CD14-positive monocyte (primary cell): ENCODE data around the gene CDK18. TPM values are rescaled to one million over a fixed set of nuclear protein-coding genes. Genes with fewer than 3 reads are reported as not detected.

Experiments
- DNase-seq, 3 donors: peaks; one replicate each; pipeline ENCODE4 v3.0.0-alpha.2; 2011 to 2022
- H2AFZ ChIP-seq: 2 replicates; pipeline ENCODE4 v1.6.0; 2012; ENCODE audit warnings: mild to moderate bottlenecking, low read depth, low read length, inconsistent platforms; ENCODE audit not compliant: insufficient read depth, poor library complexity, severe bottlenecking
- H3K27ac ChIP-seq, 2 donors: 1 replicate in 1 of 2; 2 replicates in 1 of 2; pipeline ENCODE4 v1.5.1; 2012 to 2013; ENCODE audit warnings: low read length in 2 of 2, control low read depth in 1 of 2, inconsistent platforms in 1 of 2, low read depth in 1 of 2, mild to moderate bottlenecking in 1 of 2
- H3K27me3 ChIP-seq, 2 donors: one replicate each; pipeline versions ENCODE4 v1.6.0 to v1.6.1; 2011 to 2013; ENCODE audit warnings: low read length in 2 of 2; ENCODE audit not compliant: control insufficient read depth in 2 of 2, insufficient read depth in 2 of 2
- H3K36me3 ChIP-seq, 2 donors: replicated peaks in 1 of 2; 1 replicate in 1 of 2; 2 replicates in 1 of 2; pipeline versions ENCODE4 v1.5.1 to v1.6.1; 2012 to 2013; ENCODE audit warnings: low read length in 2 of 2, control low read depth in 1 of 2, inconsistent platforms in 1 of 2, mild to moderate bottlenecking in 1 of 2; ENCODE audit not compliant: insufficient read depth in 2 of 2, control insufficient read depth in 1 of 2
- H3K4me1 ChIP-seq, 2 donors: 1 replicate in 1 of 2; 2 replicates in 1 of 2; pipeline versions ENCODE4 v1.5.1 to v1.6.1; 2012 to 2013; ENCODE audit warnings: low read length in 2 of 2, control low read depth in 1 of 2, inconsistent platforms in 1 of 2, mild to moderate bottlenecking in 1 of 2, moderate library complexity in 1 of 2; ENCODE audit not compliant: insufficient read depth in 2 of 2, control insufficient read depth in 1 of 2
- H3K4me2 ChIP-seq: replicated peaks from 2 replicates; pipeline ENCODE3; 2012; ENCODE audit warnings: low read length, moderate library complexity, mild to moderate bottlenecking; ENCODE audit not compliant: poor library complexity, severe bottlenecking; ENCODE audit errors: extremely low read depth
- H3K4me3 ChIP-seq, 3 experiments: fragments of 200-600 bp in 1 of 3; sonication (generic) in 1 of 3; replicated peaks in 1 of 3; 1 replicate in 2 of 3; 2 replicates in 1 of 3; pipeline ENCODE4 v1.5.1; 2011 to 2013; ENCODE audit warnings: low read length in 3 of 3, mild to moderate bottlenecking in 3 of 3, control low read depth in 2 of 3, low read depth in 2 of 3, inconsistent platforms in 1 of 3, moderate library complexity in 1 of 3
- H3K79me2 ChIP-seq: 2 replicates; pipeline ENCODE4 v1.6.0; 2012; ENCODE audit warnings: mild to moderate bottlenecking, control low read depth, inconsistent platforms, low read length, moderate library complexity; ENCODE audit not compliant: insufficient read depth
- H3K9ac ChIP-seq: 2 replicates; pipeline ENCODE4 v1.6.0; 2017; ENCODE audit warnings: low read length, mild to moderate bottlenecking; ENCODE audit not compliant: insufficient read depth, poor library complexity, severe bottlenecking
- H3K9me3 ChIP-seq, 2 donors: replicated peaks in 1 of 2; 1 replicate in 1 of 2; 2 replicates in 1 of 2; pipeline versions ENCODE4 v1.5.1 to v1.6.1; 2012 to 2013; ENCODE audit warnings: low read length in 2 of 2, control low read depth in 1 of 2; ENCODE audit not compliant: control insufficient read depth in 1 of 2, insufficient read depth in 1 of 2
- H4K20me1 ChIP-seq: 2 replicates; pipeline ENCODE4 v1.6.0; 2012; ENCODE audit warnings: mild to moderate bottlenecking, low read length, control low read depth, moderate library complexity; ENCODE audit not compliant: insufficient read depth
- H3K27ac Mint-ChIP-seq, 7 donors: one replicate each; pipeline ENCODE4 v1.8.0; 2020; ENCODE audit warnings: mild to moderate bottlenecking in 7 of 7, mixed read lengths in 7 of 7, moderate library complexity in 6 of 7, inconsistent platforms in 2 of 7
- H3K27me3 Mint-ChIP-seq, 3 donors: one replicate each; pipeline ENCODE4 v1.8.0; 2021 to 2022; ENCODE audit warnings: low read depth in 3 of 3, mild to moderate bottlenecking in 3 of 3, mixed read lengths in 3 of 3, moderate library complexity in 3 of 3, inconsistent platforms in 1 of 3
- H3K36me3 Mint-ChIP-seq, 2 donors: one replicate each; pipeline ENCODE4 v1.8.0; 2020; ENCODE audit warnings: mixed read lengths in 2 of 2, inconsistent platforms in 1 of 2, mild to moderate bottlenecking in 1 of 2
- H3K4me1 Mint-ChIP-seq: one replicate; pipeline ENCODE4 v1.8.0; 2020; ENCODE audit warnings: mild to moderate bottlenecking, mixed read lengths
- H3K4me3 Mint-ChIP-seq, 2 donors: one replicate each; pipeline ENCODE4 v1.8.0; 2020; ENCODE audit warnings: mild to moderate bottlenecking in 2 of 2, mixed read lengths in 2 of 2, moderate library complexity in 1 of 2
- H3K9me3 Mint-ChIP-seq, 7 donors: one replicate each; pipeline ENCODE4 v1.8.0; 2020 to 2022; ENCODE audit warnings: mixed read lengths in 7 of 7, mild to moderate bottlenecking in 6 of 7, moderate library complexity in 6 of 7, inconsistent platforms in 2 of 7
- CTCF ChIP-seq: fragments of 200-600 bp; IDR thresholded peaks from one replicate; pipeline ENCODE4 v1.8.0; 2022; ENCODE audit warnings: antibody characterized with exemption, mild to moderate bottlenecking
- WGBS: methylation state at CpG from one replicate; pipeline ENCODE4 v1.1.5; 2013; ENCODE audit warnings: missing lambda C conversion rate; ENCODE audit not compliant: insufficient coverage; 5-methylcytosine and 5-hydroxymethylcytosine counted together
- intact Hi-C, 2 donors: fragments of 100-400 bp; cut with micrococcal nuclease; formaldehyde crosslinking; loops; one replicate each; pipeline versions ENCODE4 v1.15.0 to v1.15.1; 2023
- polyA plus RNA-seq, 3 donors: library from polyadenylated mRNA; depleted of rRNA in 1 of 3; unstranded in 2 of 3; stranded (reverse) in 1 of 3; fragments of 300-500 nt in 2 of 3; fragments of >200 nt in 1 of 3; fragmentation: Illumina TruSeq in 2 of 3; gene quantifications; 1 replicate in 2 of 3; 2 replicates in 1 of 3; pipeline ENCODE4 v1.2.3, GENCODE V29; 2012 to 2021

The CDK18 gene
- polyA plus RNA-seq, 3 donors: 0.48 to 4.4 (median 0.66) TPM

GRCh38 chr1:205538235-205538840 lies 33.9 kb downstream of the CDK18 start:
- Histone ChIP-seq H3K79me2 (no peaks in the 10 kb centered on the region), H3K4me2 (no peak overlapping the region), H3K9me3 (peaks cover 0 to 16% of the 10 kb centered on the region in 2 donors), H3K27ac (no peak overlapping the region), H3K36me3 (no peaks in the 10 kb centered on the region), H3K4me1 (peaks cover 42 to 49% of the 10 kb centered on the region in 2 donors), H2AFZ (no peak overlapping the region), H3K9ac (peak overlapping the region; percentile 8), H4K20me1 (no peaks in the 10 kb centered on the region), H3K27me3 (peaks cover 0 to 13% of the 10 kb centered on the region in 2 donors), H3K4me3 (no peak overlapping the region)
- no peak overlapping the region for H3K4me3 Mint-ChIP-seq
- H3K4me1 Mint-ChIP-seq: peaks cover 43% of the 10 kb centered on the region
- intact Hi-C loops: loop anchor here in 1 of 2 donors (10.0 kb wide), 1 partner anchor 176 kb away; no protein-coding TSS in a partner anchor
- peaks cover 0 to 3% of the 10 kb centered on the region in 2 donors for H3K36me3 Mint-ChIP-seq
- 63% methylated on average over 5 of the region's 5 CpGs for WGBS
- H3K9me3 Mint-ChIP-seq: peaks cover 3 to 14% (median 8%) of the 10 kb centered on the region in 7 donors
- no peak for TF ChIP-seq CTCF
- peaks cover 16 to 19% (median 17%) of the 10 kb centered on the region in 3 donors for H3K27me3 Mint-ChIP-seq
- no peak for DNase-seq
- no peak overlapping the region for H3K27ac Mint-ChIP-seq

GRCh38 chr1:205541161-205541886 lies 36.9 kb downstream of the CDK18 start:
- Mint-ChIP-seq H3K4me1 (peaks cover 47% of the 10 kb centered on the region), H3K9me3 (peaks cover 3 to 14% (median 10%) of the 10 kb centered on the region in 7 donors), H3K36me3 (peaks cover 0 to 3% of the 10 kb centered on the region in 2 donors), H3K4me3 (no peak overlapping the region), H3K27ac (peak overlapping the region in 2 of 7 donors; percentile 8 to 64), H3K27me3 (peaks cover 32 to 43% (median 35%) of the 10 kb centered on the region in 3 donors)
- no peaks in the 10 kb centered on the region for H3K36me3 ChIP-seq
- no peak overlapping the region for H3K4me2 ChIP-seq
- no peak overlapping the region for H3K27ac ChIP-seq
- DNase-seq: no peak
- H3K9me3 ChIP-seq: peaks cover 0 to 16% of the 10 kb centered on the region in 2 donors
- TF ChIP-seq CTCF: no peak
- H3K79me2 ChIP-seq: no peaks in the 10 kb centered on the region
- no peak overlapping the region for H3K9ac ChIP-seq
- peaks cover 6 to 28% of the 10 kb centered on the region in 2 donors for H3K27me3 ChIP-seq
- H3K4me3 ChIP-seq: no peak overlapping the region
- H3K4me1 ChIP-seq: peaks cover 44 to 51% of the 10 kb centered on the region in 2 donors
- 86% methylated on average over 6 of the region's 6 CpGs for WGBS
- intact Hi-C loops: no loop called here
- no peak overlapping the region for H2AFZ ChIP-seq
- no peaks in the 10 kb centered on the region for H4K20me1 ChIP-seq
